Measurements from ENCODE around the gene RETNLB.

The RETNLB gene

GRCh38 chr3:108757404-108757982 lies at the start of gene RETNLB:
RETNLB (minus strand) TSS chr3:108757410; CDS start chr3:108757185, 225 bp downstream.
- in situ Hi-C loops (cut with MboI; ENCODE audit: low sequenced_read_pairs): no loop called here

- in situ Hi-C loops (cut with MboI; ENCODE audit: low sequenced_read_pairs): no loop called here
Observed at GRCh38 chr3:108806316-108806715, 49.1 kb upstream of the RETNLB start.

- in situ Hi-C loops (cut with MboI; ENCODE audit: low sequenced_read_pairs): no loop called here
Observed at GRCh38 chr3:108804966-108805365, 47.8 kb upstream of the RETNLB start.

GRCh38 chr3:108804437-108804836 lies 47.2 kb upstream of the RETNLB start:
- in situ Hi-C loops (cut with MboI; ENCODE audit: low sequenced_read_pairs): no loop called here

- in situ Hi-C loops (cut with MboI; ENCODE audit: low sequenced_read_pairs): no loop called here
Observed at GRCh38 chr3:108791473-108791872, 34.3 kb upstream of the RETNLB start.

GRCh38 chr3:108780235-108780634 lies 23.0 kb upstream of the RETNLB start:
- in situ Hi-C loops (cut with MboI; ENCODE audit: low sequenced_read_pairs): no loop called here

- in situ Hi-C loops (cut with MboI; ENCODE audit: low sequenced_read_pairs): no loop called here
Observed at GRCh38 chr3:108779496-108779895, 22.3 kb upstream of the RETNLB start.

GRCh38 chr3:108775649-108776048 lies 18.4 kb upstream of the RETNLB start:
- in situ Hi-C loops (cut with MboI; ENCODE audit: low sequenced_read_pairs): no loop called here

- in situ Hi-C loops (cut with MboI; ENCODE audit: low sequenced_read_pairs): no loop called here
Observed at GRCh38 chr3:108767253-108767652, 10.0 kb upstream of the RETNLB start.

- in situ Hi-C loops (cut with MboI; ENCODE audit: low sequenced_read_pairs): no loop called here
Observed at GRCh38 chr3:108755686-108756085, 1.5 kb downstream of the RETNLB start.

GRCh38 chr3:108744762-108745161 lies 12.4 kb downstream of the RETNLB start:
- in situ Hi-C loops (cut with MboI; ENCODE audit: low sequenced_read_pairs): no loop called here

GRCh38 chr3:108742929-108743328 lies 14.3 kb downstream of the RETNLB start:
- in situ Hi-C loops (cut with MboI; ENCODE audit: low sequenced_read_pairs): no loop called here

- in situ Hi-C loops (cut with MboI; ENCODE audit: low sequenced_read_pairs): no loop called here
Observed at GRCh38 chr3:108736821-108737220, 20.4 kb downstream of the RETNLB start.

GRCh38 chr3:108728934-108729333 lies 28.3 kb downstream of the RETNLB start:
- in situ Hi-C loops (cut with MboI; ENCODE audit: low sequenced_read_pairs): no loop called here

- in situ Hi-C loops (cut with MboI; ENCODE audit: low sequenced_read_pairs): no loop called here
Observed at GRCh38 chr3:108728105-108728504, 29.1 kb downstream of the RETNLB start.

GRCh38 chr3:108724101-108724500 lies 33.1 kb downstream of the RETNLB start:
- in situ Hi-C loops (cut with MboI; ENCODE audit: low sequenced_read_pairs): no loop called here

- in situ Hi-C loops (cut with MboI; ENCODE audit: low sequenced_read_pairs): no loop called here
Observed at GRCh38 chr3:108722724-108723123, 34.5 kb downstream of the RETNLB start.

GRCh38 chr3:108719178-108719806 lies 37.9 kb downstream of the RETNLB start:
- in situ Hi-C loops (cut with MboI; ENCODE audit: low sequenced_read_pairs): no loop called here

- in situ Hi-C loops (cut with MboI; ENCODE audit: low sequenced_read_pairs): no loop called here
Observed at GRCh38 chr3:108718454-108718853, 38.8 kb downstream of the RETNLB start.

- in situ Hi-C loops (cut with MboI; ENCODE audit: low sequenced_read_pairs): no loop called here
Observed at GRCh38 chr3:108713816-108714215, 43.4 kb downstream of the RETNLB start.

- in situ Hi-C loops (cut with MboI; ENCODE audit: low sequenced_read_pairs): no loop called here
Observed at GRCh38 chr3:108713009-108713516, 44.1 kb downstream of the RETNLB start.
